Measurements from ENCODE around the gene VPS9D1. TPM values are rescaled to one million over a fixed set of nuclear protein-coding genes. Genes with fewer than 3 reads are reported as not detected.

The VPS9D1 gene
- total RNA-seq, 1 donor from 2014 or later, result 11.3 TPM

GRCh38 chr16:89722392-89723278, 1.9 kb upstream of the VPS9D1 start:
- FAIRE-seq, result no peak
- Mint-ChIP-seq H3K27ac (ENCODE audit: unreplicated experiment) (peak overlapping the region; percentile 84), H3K27me3 (ENCODE audit: low read depth, unreplicated experiment) (no peaks in the 10 kb centered on the region)

GRCh38 chr16:89721546-89722391, 1.1 kb upstream of the VPS9D1 start:
- peaks cover 56% of the 10 kb centered on the region for H3K79me2 ChIP-seq (ENCODE audit: insufficient read depth, low read length)
- Mint-ChIP-seq H3K27ac (ENCODE audit: unreplicated experiment) (no peak overlapping the region), H3K4me1 (ENCODE audit: low read depth, unreplicated experiment) (peaks cover 23% of the 10 kb centered on the region), H3K36me3 (ENCODE audit: low read depth, unreplicated experiment) (peaks cover 10% of the 10 kb centered on the region), H3K9me3 (ENCODE audit: unreplicated experiment) (no peaks in the 10 kb centered on the region), H3K27me3 (ENCODE audit: low read depth, unreplicated experiment) (no peaks in the 10 kb centered on the region), H3K4me3 (ENCODE audit: unreplicated experiment) (peak overlapping the region; percentile 85)
- peaks cover 35% of the 10 kb centered on the region for H3K4me1 ChIP-seq (ENCODE audit: insufficient read depth, low read length)
- H4K20me1 ChIP-seq (ENCODE audit: insufficient read depth, low read length), result peaks cover 34% of the 10 kb centered on the region
- peak overlapping the region; percentile 92 for H3K4me3 ChIP-seq (ENCODE audit: insufficient read depth, low read depth, low read length)
- no peak overlapping the region for H2AFZ ChIP-seq (ENCODE audit: low read depth, low read length)
- no peaks in the 10 kb centered on the region for H3K9me3 ChIP-seq (ENCODE audit: insufficient read depth, low read depth, low read length)
- peaks cover 7% of the 10 kb centered on the region for H3K36me3 ChIP-seq (ENCODE audit: insufficient read depth, low read length)
- no peaks in the 10 kb centered on the region for H3K27me3 ChIP-seq (ENCODE audit: insufficient read depth, low read length)
- H3K27ac ChIP-seq (ENCODE audit: low read depth, low read length), result peak overlapping the region; percentile 68
- TF ChIP-seq CTCF (IDR thresholded peaks at IDR 0.05; ENCODE audit: insufficient read depth, low read depth, low read length) (no peak), EZH2 (IDR thresholded peaks at IDR 0.05; ENCODE audit: insufficient read depth, low read length) (no peak)
- DNase-seq (ENCODE audit: low read depth) (no peak), FAIRE-seq (no peak)
- H3K9ac ChIP-seq (ENCODE audit: low read length), result peak overlapping the region; percentile 83
- H3K4me2 ChIP-seq (ENCODE audit: low read length), result peak overlapping the region; percentile 100

More at GRCh38 chr16:89722392-89723278, 1.9 kb upstream of the VPS9D1 start:
- Histone ChIP-seq H3K4me3 (ENCODE audit: insufficient read depth, low read depth, low read length) (peak overlapping the region; percentile 92), H3K4me2 (ENCODE audit: low read length) (peak overlapping the region; percentile 100), H3K27me3 (ENCODE audit: insufficient read depth, low read length) (no peaks in the 10 kb centered on the region), H3K27ac (ENCODE audit: low read depth, low read length) (peak overlapping the region; percentile 14), H3K9ac (ENCODE audit: low read length) (peak overlapping the region; percentile 83), H3K9me3 (ENCODE audit: insufficient read depth, low read depth, low read length) (no peaks in the 10 kb centered on the region), H2AFZ (ENCODE audit: low read depth, low read length) (no peak overlapping the region), H3K4me1 (ENCODE audit: insufficient read depth, low read length) (peaks cover 35% of the 10 kb centered on the region), H3K36me3 (ENCODE audit: insufficient read depth, low read length) (peaks cover 15% of the 10 kb centered on the region), H4K20me1 (ENCODE audit: insufficient read depth, low read length) (peaks cover 42% of the 10 kb centered on the region), H3K79me2 (ENCODE audit: insufficient read depth, low read length) (peaks cover 64% of the 10 kb centered on the region)
- Mint-ChIP-seq H3K36me3 (ENCODE audit: low read depth, unreplicated experiment) (peaks cover 13% of the 10 kb centered on the region), H3K4me1 (ENCODE audit: low read depth, unreplicated experiment) (peaks cover 23% of the 10 kb centered on the region), H3K9me3 (ENCODE audit: unreplicated experiment) (no peaks in the 10 kb centered on the region), H3K4me3 (ENCODE audit: unreplicated experiment) (peak overlapping the region; percentile 85)
- peak; percentile 60 for DNase-seq (ENCODE audit: low read depth)
- TF ChIP-seq EZH2 (IDR thresholded peaks at IDR 0.05; ENCODE audit: insufficient read depth, low read length) (no peak), CTCF (IDR thresholded peaks at IDR 0.05; ENCODE audit: insufficient read depth, low read depth, low read length) (no peak)

All from astrocyte (in vitro differentiated cells and primary cell).